T-helper 9 cell (primary cell): Measurements from ENCODE around the gene ATP2A2.
"Not testable (repeated sequence)": the region's sequence is repeated elsewhere in the genome, so short reads cannot be mapped to it uniquely, and the experiment has no call there.

Experiments
- DNase-seq: peaks from one replicate; pipeline ENCODE4 v3.0.0-alpha.2; 2020

Gene ATP2A2

GRCh38 chr12:110370732-110371231, 89.7 kb downstream of the ATP2A2 start:
- no peak for DNase-seq

- DNase-seq: no peak
Observed at GRCh38 chr12:110371408-110372055, 90.5 kb downstream of the ATP2A2 start.

DNA sequence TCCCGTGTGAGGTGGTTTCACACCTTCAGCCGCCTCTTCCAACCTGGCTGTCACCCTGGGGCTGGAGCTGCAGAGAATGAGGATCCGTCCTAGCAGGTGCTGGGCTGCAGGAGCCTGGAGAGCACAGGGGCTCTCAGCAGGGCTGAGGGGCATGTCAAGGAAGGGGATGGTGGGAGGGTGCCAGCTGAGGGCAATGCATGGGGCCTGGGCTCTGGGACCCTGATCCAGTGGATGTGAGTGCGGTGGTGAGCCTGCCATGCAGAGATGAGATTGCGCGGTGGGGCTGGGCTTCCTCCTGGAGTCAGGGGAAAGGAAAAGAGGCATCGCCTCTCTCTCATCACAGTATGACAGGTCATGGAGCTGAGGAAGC, 91.0 kb downstream of the ATP2A2 start:
- DNase-seq: no peak

DNA sequence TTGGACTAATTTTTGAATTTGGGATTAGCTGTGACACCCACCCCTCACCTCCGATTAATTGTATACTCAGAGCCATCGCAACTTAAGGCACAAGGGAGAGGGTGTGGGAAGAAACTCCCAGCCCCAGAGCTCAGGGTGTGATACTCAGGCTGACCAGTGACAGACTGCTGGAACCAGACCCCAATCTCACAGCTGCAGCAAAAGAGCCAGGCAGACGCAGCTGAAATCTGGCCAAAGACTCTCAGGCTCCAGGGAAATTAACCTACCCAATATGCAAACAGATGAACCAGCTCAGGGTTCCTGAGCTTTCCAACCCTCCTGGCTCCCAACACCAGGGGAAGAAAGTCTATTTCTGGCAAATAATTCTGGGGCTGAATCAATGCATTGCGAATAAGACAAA, 92.0 kb downstream of the ATP2A2 start:
- no peak for DNase-seq

DNA sequence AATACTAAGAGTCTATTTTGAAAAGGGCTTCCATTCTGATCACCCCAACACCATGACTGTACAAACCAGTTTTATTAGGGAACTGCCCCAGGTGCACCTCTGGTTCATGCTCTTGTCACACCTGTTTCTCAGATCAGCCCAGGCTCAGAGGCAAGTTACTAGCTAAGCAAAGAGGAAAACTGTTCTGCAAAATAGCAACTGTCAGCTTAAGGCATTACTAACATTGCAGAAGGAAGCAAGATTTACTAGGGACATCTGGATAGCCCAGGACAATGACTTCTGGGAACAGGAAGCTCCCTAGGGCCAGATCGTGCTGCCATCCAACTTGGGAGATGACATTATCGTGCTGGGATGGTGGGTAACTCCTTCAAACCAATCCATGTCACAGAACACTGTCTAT, 92.4 kb downstream of the ATP2A2 start:
- no peak for DNase-seq

GRCh38 chr12:110373962-110374611, 93.0 kb downstream of the ATP2A2 start:
- no peak for DNase-seq

DNA sequence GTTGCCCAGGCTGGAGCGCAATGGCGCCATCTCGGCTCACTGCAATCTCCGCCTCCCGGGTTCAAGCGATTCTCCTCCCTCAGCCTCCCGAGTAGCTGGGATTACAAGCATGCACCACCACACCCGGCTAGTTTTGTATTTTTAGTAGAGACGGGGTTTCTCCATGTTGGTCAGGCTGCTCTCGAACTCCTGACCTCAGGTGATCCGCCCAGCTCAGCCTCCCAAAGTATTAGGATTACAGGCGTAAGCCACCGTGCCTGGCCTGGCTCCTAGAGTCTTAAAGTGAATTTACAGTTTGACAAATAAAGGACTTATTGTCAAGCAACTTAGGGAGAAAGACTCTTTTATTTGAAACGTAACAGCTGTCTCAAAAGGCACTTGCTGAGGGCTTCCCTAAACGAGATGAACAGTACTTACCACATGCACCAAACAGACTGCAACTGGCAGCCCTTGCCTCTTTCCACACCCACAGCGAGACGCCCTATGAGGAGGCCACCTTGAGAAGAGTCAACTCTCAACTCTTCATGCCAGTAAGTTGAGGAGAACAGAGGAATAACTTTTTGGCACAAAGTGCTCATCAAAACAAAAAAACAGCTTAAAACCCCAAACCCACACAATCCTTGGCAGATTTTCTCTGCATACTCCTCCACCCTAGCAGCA, 97.2 kb downstream of the ATP2A2 start:
- DNase-seq: not testable (repeated sequence)

DNA sequence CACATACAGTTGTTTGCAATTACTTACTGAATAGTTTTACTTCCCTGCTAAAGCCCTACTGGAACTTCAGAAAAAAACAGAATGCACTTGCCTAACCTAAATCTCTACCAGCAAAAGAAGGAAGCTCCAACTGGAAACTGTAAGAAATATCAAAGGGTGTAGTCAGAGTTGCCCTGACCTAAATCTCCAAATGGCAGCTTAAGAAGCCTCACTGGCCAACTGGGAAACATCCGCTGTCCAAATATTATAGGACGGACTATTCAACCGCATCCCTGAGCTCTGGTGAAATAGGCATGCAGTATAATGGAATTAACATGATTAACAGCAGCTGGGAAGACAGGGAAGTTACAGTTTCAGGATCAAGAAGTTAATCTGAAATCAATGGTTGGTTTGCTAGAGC, 98.2 kb downstream of the ATP2A2 start:
- no peak for DNase-seq

DNA sequence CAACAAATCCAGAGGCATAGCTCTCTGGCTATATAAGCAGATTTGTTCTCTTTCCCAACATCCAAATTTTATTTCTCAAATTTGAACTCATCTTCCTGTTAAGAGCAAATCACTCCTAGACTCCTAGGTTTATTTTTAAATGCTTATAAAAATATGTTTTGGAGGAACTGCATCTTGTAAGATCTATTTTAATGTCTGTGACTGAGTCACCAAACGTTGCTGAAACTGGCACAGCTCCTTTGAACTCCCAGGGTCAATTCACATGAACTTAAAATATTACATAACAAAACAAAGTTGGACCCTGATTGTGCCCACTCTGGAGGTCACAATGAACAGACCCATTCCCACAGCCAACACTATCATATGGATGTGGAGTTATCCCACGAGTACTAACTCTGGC, 98.6 kb downstream of the ATP2A2 start:
- DNase-seq: no peak

GRCh38 chr12:110382683-110383082, 101.6 kb downstream of the ATP2A2 start:
- no peak for DNase-seq
